ENCODE data around the gene ARMH4.

ARMH4 gene

DNA sequence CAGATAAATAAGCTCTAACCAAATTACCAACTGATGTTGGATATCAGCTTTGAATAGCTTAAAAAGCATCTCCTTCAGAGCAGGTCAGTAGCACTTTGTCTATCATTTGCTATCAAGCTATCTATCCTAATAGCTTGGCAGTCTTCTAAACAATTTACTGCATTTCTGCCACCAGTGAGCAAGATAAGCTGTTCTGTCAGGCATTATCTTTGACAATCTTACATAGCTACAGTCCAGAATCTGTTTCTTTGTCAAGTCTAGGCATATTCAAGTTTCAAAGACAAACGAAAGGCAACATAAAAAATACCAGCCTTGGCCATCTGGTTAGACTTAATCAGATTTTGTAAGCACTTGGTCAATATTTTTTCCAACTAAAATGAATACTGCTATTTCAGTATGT is 5.6 kb downstream of the ARMH4 start:
- DNase-seq (ENCODE audit: low read depth): no peak
- TF ChIP-seq, protein P1, sequence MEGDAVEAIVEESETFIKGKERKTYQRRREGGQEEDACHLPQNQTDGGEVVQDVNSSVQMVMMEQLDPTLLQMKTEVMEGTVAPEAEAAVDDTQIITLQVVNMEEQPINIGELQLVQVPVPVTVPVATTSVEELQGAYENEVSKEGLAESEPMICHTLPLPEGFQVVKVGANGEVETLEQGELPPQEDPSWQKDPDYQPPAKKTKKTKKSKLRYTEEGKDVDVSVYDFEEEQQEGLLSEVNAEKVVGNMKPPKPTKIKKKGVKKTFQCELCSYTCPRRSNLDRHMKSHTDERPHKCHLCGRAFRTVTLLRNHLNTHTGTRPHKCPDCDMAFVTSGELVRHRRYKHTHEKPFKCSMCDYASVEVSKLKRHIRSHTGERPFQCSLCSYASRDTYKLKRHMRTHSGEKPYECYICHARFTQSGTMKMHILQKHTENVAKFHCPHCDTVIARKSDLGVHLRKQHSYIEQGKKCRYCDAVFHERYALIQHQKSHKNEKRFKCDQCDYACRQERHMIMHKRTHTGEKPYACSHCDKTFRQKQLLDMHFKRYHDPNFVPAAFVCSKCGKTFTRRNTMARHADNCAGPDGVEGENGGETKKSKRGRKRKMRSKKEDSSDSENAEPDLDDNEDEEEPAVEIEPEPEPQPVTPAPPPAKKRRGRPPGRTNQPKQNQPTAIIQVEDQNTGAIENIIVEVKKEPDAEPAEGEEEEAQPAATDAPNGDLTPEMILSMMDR (IDR thresholded peaks at IDR 0.05; ENCODE audit: low read depth, low read length, missing control alignments): no peak
- in situ Hi-C loops (cut with HindIII; ENCODE audit: low sequenced_read_pairs): no loop called here
- H3K4me3 ChIP-seq (ENCODE audit: low read depth, low read length): no peak overlapping the region

DNA sequence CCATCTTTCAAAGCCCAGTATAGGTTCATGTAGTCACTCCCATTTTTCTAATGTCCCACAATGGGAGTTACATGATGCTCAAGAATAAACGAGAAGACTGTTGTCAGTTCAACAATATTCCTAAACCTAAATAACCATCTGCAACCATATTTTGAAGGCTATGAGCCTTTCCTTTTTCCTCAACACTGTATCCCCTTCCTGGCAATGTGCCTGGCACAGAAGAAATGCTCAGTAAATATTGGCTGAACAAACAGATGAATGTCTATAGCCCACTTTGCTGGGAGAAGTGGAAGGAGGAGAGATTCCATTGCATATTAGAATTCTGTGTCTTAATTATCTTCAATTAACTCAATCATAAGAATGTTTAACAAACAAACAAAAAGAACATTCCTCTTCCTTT is 6.1 kb downstream of the ARMH4 start:
- H3K4me3 ChIP-seq (ENCODE audit: low read depth, low read length): no peak overlapping the region
- TF ChIP-seq, protein P1 (IDR thresholded peaks at IDR 0.05; ENCODE audit: low read depth, low read length, missing control alignments): no peak
- in situ Hi-C loops (cut with HindIII; ENCODE audit: low sequenced_read_pairs): no loop called here
- DNase-seq (ENCODE audit: low read depth): no peak

DNA sequence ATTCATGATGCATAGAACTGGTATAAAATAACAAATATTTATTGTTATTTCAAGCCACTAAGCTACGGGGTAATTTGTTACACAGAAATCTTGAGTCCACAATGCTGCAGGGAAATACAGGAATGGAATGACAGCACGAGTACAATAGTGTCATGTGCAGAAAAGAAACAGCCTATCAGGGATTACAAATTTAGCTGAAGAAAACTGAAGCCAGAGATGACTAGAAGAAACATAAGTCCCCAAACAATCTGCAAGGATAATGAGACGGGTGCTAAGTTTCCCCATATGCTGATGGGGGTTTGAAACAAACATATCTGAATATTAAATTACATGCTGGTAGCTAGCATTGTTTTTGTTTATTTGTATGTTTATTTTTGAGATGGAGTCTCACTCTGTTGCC is 8.9 kb downstream of the ARMH4 start:
- TF ChIP-seq, protein P1 (IDR thresholded peaks at IDR 0.05; ENCODE audit: low read depth, low read length, missing control alignments): no peak
- in situ Hi-C loops (cut with HindIII; ENCODE audit: low sequenced_read_pairs): no loop called here
- no peak overlapping the region for H3K4me3 ChIP-seq (ENCODE audit: low read depth, low read length)
- DNase-seq (ENCODE audit: low read depth): no peak

DNA sequence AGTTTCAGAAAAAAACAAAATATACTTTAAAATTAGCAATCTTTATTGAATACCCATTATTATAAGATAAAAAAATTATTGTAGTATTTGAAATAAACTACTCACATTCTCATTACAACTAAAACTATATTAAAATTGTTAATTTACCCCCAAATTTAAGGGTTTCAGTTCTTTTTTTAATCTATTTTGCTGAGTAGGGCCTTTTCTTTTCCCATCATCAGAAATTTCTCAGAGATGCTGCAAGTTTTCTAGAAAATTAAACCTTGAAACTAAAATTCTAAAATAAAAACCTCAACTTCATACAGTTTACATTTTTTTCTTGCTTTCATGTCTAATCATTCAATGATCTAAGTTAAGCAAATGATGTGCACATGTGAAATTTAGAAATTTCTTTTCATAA is 10.1 kb downstream of the ARMH4 start:
- TF ChIP-seq, protein P1 (IDR thresholded peaks at IDR 0.05; ENCODE audit: low read depth, low read length, missing control alignments): no peak
- no peak overlapping the region for H3K4me3 ChIP-seq (ENCODE audit: low read depth, low read length)
- in situ Hi-C loops (cut with HindIII; ENCODE audit: low sequenced_read_pairs): no loop called here
- no peak for DNase-seq (ENCODE audit: low read depth)

DNA sequence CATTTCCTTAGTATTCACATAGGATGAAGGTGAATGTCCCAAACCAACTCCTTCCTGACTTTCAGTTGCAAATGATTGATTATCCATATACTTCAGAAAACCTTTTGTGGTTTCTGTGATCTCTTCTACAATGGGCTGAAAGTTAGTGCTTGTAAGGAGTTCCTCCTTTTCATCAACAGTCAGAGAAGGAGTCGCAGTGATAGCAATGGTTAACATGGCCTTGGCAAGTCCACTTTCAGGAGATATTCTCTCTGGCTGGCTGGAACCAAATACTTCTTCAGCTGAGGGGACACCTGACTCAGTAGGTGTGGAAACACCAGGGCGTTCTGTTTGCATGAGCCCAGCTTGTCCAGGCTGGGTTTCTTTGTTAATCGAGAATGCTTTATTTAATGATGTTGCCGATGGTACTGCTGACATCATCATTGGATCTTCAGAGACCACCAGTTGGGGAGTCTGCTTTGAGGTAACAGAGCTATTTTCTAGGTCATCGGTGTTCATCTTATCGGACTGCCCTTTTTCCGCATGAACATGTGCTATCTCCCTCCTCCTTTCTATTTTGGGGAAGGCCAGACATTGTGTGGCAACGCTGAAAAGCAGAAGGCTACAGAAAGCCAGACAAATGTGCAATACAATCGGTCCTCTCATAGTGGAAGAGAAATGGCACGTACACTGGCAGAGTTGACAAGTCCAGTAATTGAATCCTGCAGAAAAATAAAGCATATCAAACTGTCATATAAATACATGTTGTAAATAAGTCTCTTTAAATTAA is 13.1 kb downstream of the ARMH4 start:
- no peak overlapping the region for H3K4me3 ChIP-seq (ENCODE audit: low read depth, low read length)
- in situ Hi-C loops (cut with HindIII; ENCODE audit: low sequenced_read_pairs): no loop called here
- DNase-seq (ENCODE audit: low read depth): no peak
- TF ChIP-seq, protein P1 (IDR thresholded peaks at IDR 0.05; ENCODE audit: low read depth, low read length, missing control alignments): no peak

DNA sequence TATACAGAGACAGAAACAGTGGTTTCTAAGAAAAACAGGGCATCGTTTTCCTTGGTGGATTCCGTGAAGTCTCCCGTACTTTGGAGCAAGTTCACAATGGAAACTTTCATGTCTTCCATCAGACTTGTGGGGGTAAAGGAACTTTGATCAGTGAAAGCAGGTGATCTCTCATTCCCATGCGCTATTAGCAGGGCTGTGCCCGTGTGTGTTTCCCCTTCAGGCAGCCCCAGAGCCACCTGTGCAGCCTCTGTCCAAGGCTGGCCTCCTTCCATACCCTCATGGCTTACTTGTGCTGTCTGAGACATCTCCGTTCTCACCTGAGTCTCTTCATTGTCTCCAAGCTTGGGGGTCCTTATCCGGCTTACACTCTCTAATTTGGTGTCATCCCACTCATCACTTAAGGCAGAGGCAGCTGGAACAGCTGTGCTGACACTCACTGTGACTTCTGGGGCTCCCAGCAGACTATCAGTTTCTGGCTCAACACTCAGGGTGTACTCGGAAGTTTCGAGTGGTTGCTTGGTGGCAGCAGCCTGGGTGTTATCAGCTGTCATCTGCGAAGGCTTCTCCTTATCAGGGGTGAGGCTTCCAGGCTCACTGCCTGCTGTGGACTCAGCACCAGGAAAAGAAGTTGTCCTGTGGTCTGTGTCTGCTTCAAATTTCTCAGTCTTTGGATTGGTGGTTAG is 13.8 kb downstream of the ARMH4 start:
- TF ChIP-seq, protein P1 (IDR thresholded peaks at IDR 0.05; ENCODE audit: low read depth, low read length, missing control alignments): no peak
- in situ Hi-C loops (cut with HindIII; ENCODE audit: low sequenced_read_pairs): no loop called here
- DNase-seq (ENCODE audit: low read depth): no peak
- no peak overlapping the region for H3K4me3 ChIP-seq (ENCODE audit: low read depth, low read length)

All from astrocyte of the cerebellum (primary cell).